GM12878 (cell line): ENCODE results near the gene MPV17. TPM values are rescaled to one million over a fixed set of nuclear protein-coding genes. Genes with fewer than 3 reads are reported as not detected.

Experiments used
- ATF7 ChIP-seq: fragments of 450-650 bp; IDR thresholded peaks from 2 replicates; pipeline ENCODE4 v1.6.1; 2016; ENCODE audit warnings: low read depth, mild to moderate bottlenecking
- BACH1 ChIP-seq: fragments of 450-650 bp; IDR thresholded peaks from 2 replicates; pipeline ENCODE4 v1.6.1; 2017; ENCODE audit warnings: mild to moderate bottlenecking, borderline replicate concordance
- BHLHE40 ChIP-seq, 2 experiments: fragments of 450-650 bp in 1 of 2; IDR thresholded peaks; 2 replicates each; pipeline ENCODE4 v1.6.1; 2011 to 2017; ENCODE audit warnings: low read depth in 2 of 2, borderline replicate concordance in 1 of 2, improper control_type of control experiment in 1 of 2, low read length in 1 of 2, mild to moderate bottlenecking in 1 of 2
- CBFB ChIP-seq: IDR thresholded peaks from 2 replicates; pipeline ENCODE4 v1.6.1; 2016; ENCODE audit warnings: antibody characterized with exemption, low read depth
- CEBPB ChIP-seq, 2 experiments: fragments of 150-350 bp in 1 of 2; IDR thresholded peaks; 2 replicates each; pipeline ENCODE4 v1.6.1; 2012 to 2014; ENCODE audit warnings: low read depth in 2 of 2, low read length in 2 of 2, borderline replicate concordance in 1 of 2, inconsistent platforms in 1 of 2
- ETV6 ChIP-seq, 2 experiments: fragments of 450-650 bp in 1 of 2; IDR thresholded peaks in 1 of 2; conservative IDR thresholded peaks in 1 of 2; 2 replicates each; pipeline ENCODE4 v1.6.1; 2014; ENCODE audit warnings: antibody characterized with exemption in 1 of 2, borderline replicate concordance in 1 of 2, low read depth in 1 of 2, mild to moderate bottlenecking in 1 of 2, moderate library complexity in 1 of 2
- GATAD2B ChIP-seq: fragments of 450-650 bp; conservative IDR thresholded peaks from 2 replicates; pipeline ENCODE4 v1.6.1; 2017; ENCODE audit warnings: low read depth, mild to moderate bottlenecking, moderate library complexity
- HCFC1 ChIP-seq: fragments of 150-350 bp; IDR thresholded peaks from 2 replicates; pipeline ENCODE4 v1.6.1; 2014; ENCODE audit warnings: low read length
- HDGF ChIP-seq: fragments of 450-650 bp; IDR thresholded peaks from 2 replicates; pipeline ENCODE4 v1.6.1; 2016; ENCODE audit warnings: antibody characterized with exemption
- IKZF2 ChIP-seq, 2 experiments: fragments of 450-650 bp; IDR thresholded peaks; 2 replicates each; pipeline ENCODE4 v1.6.1; 2017; ENCODE audit warnings: mild to moderate bottlenecking in 2 of 2, moderate library complexity in 2 of 2
- MYB ChIP-seq: fragments of 150-350 bp; IDR thresholded peaks from 2 replicates; pipeline ENCODE4 v1.6.1; 2014; ENCODE audit warnings: mild to moderate bottlenecking, low read depth, low read length, borderline replicate concordance
- NBN ChIP-seq: fragments of 450-650 bp; IDR thresholded peaks from 2 replicates; pipeline ENCODE4 v1.6.1; 2016
- NFIC ChIP-seq: IDR thresholded peaks from 2 replicates; pipeline ENCODE4 v1.6.1; 2012; ENCODE audit warnings: low read depth, mild to moderate bottlenecking, inconsistent platforms, low read length, moderate library complexity
- PML ChIP-seq: IDR thresholded peaks from 2 replicates; pipeline ENCODE4 v1.6.1; 2012; ENCODE audit warnings: low read length, inconsistent platforms
- POU2F2 ChIP-seq: IDR thresholded peaks from 3 replicates; pipeline ENCODE4 v1.6.1; 2011; ENCODE audit warnings: low read depth, mild to moderate bottlenecking, low read length, borderline replicate concordance
- SIN3A ChIP-seq: IDR thresholded peaks from 2 replicates; pipeline ENCODE4 v1.6.1; 2012; ENCODE audit warnings: low read depth, low read length, improper control_type of control experiment
- SMAD5 ChIP-seq: IDR thresholded peaks from 2 replicates; pipeline ENCODE4 v1.6.1; 2016; ENCODE audit warnings: antibody characterized with exemption, low read depth
- SMC3 ChIP-seq: IDR thresholded peaks from 2 replicates; pipeline ENCODE4 v1.6.1; 2011; ENCODE audit warnings: low read length, improper control_type of control experiment, borderline replicate concordance
- TCF7 ChIP-seq: IDR thresholded peaks from 2 replicates; pipeline ENCODE4 v1.6.1; 2014; ENCODE audit warnings: antibody characterized with exemption, borderline replicate concordance
- polyA plus RNA-seq, 11 experiments: library from polyadenylated mRNA; depleted of rRNA in 4 of 11; unstranded in 6 of 11; stranded (reverse) in 5 of 11; fragments of >200 nt; fragmentation: Nextera tagmentation in 4 of 11; fragmentation: Illumina TruSeq in 1 of 11; extraction: Ambion mirVana in 4 of 11; extraction: Trizol in 1 of 11; gene quantifications; 1 replicate in 1 of 11; 2 replicates in 10 of 11; pipeline versions ENCODE4 v1.2.1 to v1.2.3, GENCODE V29; 2011 to 2016; ENCODE audit warnings: inconsistent platforms in 2 of 11, missing spikeins in 2 of 11, low read depth in 1 of 11
- total RNA-seq, 4 experiments: library from RNA; depleted of rRNA in 3 of 4; stranded (reverse); fragments of >200 nt in 3 of 4; fragmentation: Illumina TruSeq in 1 of 4; extraction: Trizol in 1 of 4; gene quantifications; 2 replicates each; pipeline versions ENCODE4 v1.2.1 to v1.2.3, GENCODE V29; 2013 to 2021
- TF ChIP-seq, protein P1 (sequence below), 3 experiments: IDR thresholded peaks in 2 of 3; conservative IDR thresholded peaks in 1 of 3; 2 replicates each; pipeline ENCODE4 v1.5.1; 2011; ENCODE audit warnings: low read depth in 3 of 3, low read length in 3 of 3, mild to moderate bottlenecking in 3 of 3, control low read depth in 2 of 3, moderate library complexity in 2 of 3, inconsistent platforms in 1 of 3, mixed read lengths in 1 of 3; ENCODE audit not compliant: control insufficient read depth in 2 of 3, insufficient read depth in 1 of 3; ENCODE audit errors: extremely low read depth in 1 of 3
- TF ChIP-seq, protein P2 (sequence below): fragments of 450-650 bp; IDR thresholded peaks from 2 replicates; pipeline ENCODE4 v1.6.1; 2018; ENCODE audit warnings: mild to moderate bottlenecking, low read depth, moderate library complexity; ENCODE audit not compliant: partially characterized antibody
- TF ChIP-seq, protein P3 (sequence below): IDR thresholded peaks from 2 replicates; pipeline ENCODE4 v1.6.1; 2012; ENCODE audit warnings: low read depth, low read length, improper control_type of control experiment
- TF ChIP-seq, protein P4 (sequence below): IDR thresholded peaks from 2 replicates; pipeline ENCODE4 v1.6.1; 2012; ENCODE audit warnings: low read length, inconsistent platforms

MPV17 gene
- total and polyA plus RNA-seq, 10 of the 15 experiments (the other 5 are each of a cell fraction or from before 2014, with no cell fraction given), result 63.4 to 143 (median 89.0) TPM

DNA sequence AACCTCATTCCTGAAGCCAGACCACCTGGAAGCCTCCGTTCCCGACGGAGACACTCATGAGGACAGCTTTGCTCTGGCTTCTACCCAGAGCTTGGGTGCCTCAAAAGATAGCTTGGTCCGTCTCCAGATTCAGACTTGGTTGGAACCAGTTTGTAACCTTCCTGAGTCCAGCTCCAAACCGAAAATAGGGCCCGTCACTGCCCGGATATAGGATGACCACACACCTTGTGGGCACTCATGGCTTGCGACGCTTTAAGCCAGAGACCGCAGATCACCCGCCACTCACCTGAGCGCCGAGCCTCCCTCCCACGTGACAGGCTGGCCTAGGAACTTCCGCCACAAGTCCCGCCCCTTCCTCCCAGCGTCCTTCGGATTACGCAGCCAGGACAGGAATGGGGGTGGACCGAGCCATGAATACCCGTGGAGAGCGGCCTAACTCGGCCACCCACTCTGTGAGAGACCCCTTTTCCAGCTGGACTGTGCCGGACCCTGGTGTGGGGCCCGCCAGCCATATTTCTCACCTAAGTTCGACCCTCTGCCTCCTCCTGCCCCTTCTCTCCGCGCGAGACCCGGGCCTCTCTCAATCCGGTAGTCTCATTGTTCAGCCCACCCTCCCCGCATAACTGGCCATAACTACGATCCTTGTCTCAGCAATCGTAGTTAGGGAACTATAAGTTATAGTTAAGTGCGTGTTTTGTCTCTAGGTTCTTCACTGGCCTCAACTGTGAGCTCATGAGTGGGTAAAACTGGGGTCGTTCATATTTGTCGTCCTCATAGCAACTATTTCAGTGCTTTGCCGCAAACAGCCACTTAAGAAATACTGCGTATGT is at the start of gene MPV17 (continued):
- TF ChIP-seq, protein P1, sequence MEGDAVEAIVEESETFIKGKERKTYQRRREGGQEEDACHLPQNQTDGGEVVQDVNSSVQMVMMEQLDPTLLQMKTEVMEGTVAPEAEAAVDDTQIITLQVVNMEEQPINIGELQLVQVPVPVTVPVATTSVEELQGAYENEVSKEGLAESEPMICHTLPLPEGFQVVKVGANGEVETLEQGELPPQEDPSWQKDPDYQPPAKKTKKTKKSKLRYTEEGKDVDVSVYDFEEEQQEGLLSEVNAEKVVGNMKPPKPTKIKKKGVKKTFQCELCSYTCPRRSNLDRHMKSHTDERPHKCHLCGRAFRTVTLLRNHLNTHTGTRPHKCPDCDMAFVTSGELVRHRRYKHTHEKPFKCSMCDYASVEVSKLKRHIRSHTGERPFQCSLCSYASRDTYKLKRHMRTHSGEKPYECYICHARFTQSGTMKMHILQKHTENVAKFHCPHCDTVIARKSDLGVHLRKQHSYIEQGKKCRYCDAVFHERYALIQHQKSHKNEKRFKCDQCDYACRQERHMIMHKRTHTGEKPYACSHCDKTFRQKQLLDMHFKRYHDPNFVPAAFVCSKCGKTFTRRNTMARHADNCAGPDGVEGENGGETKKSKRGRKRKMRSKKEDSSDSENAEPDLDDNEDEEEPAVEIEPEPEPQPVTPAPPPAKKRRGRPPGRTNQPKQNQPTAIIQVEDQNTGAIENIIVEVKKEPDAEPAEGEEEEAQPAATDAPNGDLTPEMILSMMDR (IDR thresholded peaks at IDR 0.05 in 2 of 3, conservative IDR thresholded peaks at IDR 0.05 in 1 of 3; ENCODE audit: control insufficient read depth in 2 of 3, extremely low read depth in 1 of 3, insufficient read depth in 1 of 3, low read depth in 3 of 3, low read length in 3 of 3), result no peak
- peak; percentile 38; the same call in 1 of the 2 replicates for TF ChIP-seq NFIC
- no peak for TF ChIP-seq MYB
- TF ChIP-seq PML, result peak; percentile 97
- peak; percentile 68; the same call in 2 of the 3 replicates for TF ChIP-seq POU2F2
- TF ChIP-seq HDGF, result 0 out of 2 replicates have a peak, but pooled peaks have one; percentile 47
- TF ChIP-seq ETV6 (conservative IDR thresholded peaks at IDR 0.05 in 1 of 2, IDR thresholded peaks at IDR 0.05 in 1 of 2; ENCODE audit: borderline replicate concordance in 1 of 2, low read depth in 1 of 2), result no peak
- TF ChIP-seq SMC3, result 0 out of 2 replicates have a peak, but pooled peaks have one; percentile 4
- peak; percentile 33; the same call in 1 of the 2 replicates for TF ChIP-seq GATAD2B
- TF ChIP-seq CEBPB (IDR thresholded peaks at IDR 0.05; ENCODE audit: borderline replicate concordance in 1 of 2, low read depth in 2 of 2, low read length in 2 of 2), result no peak
- peak; percentile 59; the same call in 1 of the 2 replicates for TF ChIP-seq NBN
- TF ChIP-seq, protein P2, sequence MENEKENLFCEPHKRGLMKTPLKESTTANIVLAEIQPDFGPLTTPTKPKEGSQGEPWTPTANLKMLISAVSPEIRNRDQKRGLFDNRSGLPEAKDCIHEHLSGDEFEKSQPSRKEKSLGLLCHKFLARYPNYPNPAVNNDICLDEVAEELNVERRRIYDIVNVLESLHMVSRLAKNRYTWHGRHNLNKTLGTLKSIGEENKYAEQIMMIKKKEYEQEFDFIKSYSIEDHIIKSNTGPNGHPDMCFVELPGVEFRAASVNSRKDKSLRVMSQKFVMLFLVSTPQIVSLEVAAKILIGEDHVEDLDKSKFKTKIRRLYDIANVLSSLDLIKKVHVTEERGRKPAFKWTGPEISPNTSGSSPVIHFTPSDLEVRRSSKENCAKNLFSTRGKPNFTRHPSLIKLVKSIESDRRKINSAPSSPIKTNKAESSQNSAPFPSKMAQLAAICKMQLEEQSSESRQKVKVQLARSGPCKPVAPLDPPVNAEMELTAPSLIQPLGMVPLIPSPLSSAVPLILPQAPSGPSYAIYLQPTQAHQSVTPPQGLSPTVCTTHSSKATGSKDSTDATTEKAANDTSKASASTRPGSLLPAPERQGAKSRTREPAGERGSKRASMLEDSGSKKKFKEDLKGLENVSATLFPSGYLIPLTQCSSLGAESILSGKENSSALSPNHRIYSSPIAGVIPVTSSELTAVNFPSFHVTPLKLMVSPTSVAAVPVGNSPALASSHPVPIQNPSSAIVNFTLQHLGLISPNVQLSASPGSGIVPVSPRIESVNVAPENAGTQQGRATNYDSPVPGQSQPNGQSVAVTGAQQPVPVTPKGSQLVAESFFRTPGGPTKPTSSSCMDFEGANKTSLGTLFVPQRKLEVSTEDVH, result peak; percentile 71
- TF ChIP-seq HCFC1, result peak; percentile 67
- 0 out of 2 replicates have a peak, but pooled peaks have one; percentile 4 for TF ChIP-seq TCF7
- TF ChIP-seq, protein P3, sequence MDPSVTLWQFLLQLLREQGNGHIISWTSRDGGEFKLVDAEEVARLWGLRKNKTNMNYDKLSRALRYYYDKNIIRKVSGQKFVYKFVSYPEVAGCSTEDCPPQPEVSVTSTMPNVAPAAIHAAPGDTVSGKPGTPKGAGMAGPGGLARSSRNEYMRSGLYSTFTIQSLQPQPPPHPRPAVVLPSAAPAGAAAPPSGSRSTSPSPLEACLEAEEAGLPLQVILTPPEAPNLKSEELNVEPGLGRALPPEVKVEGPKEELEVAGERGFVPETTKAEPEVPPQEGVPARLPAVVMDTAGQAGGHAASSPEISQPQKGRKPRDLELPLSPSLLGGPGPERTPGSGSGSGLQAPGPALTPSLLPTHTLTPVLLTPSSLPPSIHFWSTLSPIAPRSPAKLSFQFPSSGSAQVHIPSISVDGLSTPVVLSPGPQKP, result no peak
- TF ChIP-seq ATF7, result peak; percentile 66; the same call in 1 of the 2 replicates
- TF ChIP-seq BHLHE40 (IDR thresholded peaks at IDR 0.05; ENCODE audit: borderline replicate concordance in 1 of 2, low read depth in 2 of 2, low read length in 1 of 2), result peak; percentile 98 to 99
- TF ChIP-seq SMAD5, result peak; percentile 95
- TF ChIP-seq IKZF2 (IDR thresholded peaks at IDR 0.05), result 0 out of 4 replicates have a peak, but pooled peaks of 1 of the 2 experiments have one; percentile 53
- TF ChIP-seq CBFB, result peak; percentile 88
- TF ChIP-seq, protein P4, sequence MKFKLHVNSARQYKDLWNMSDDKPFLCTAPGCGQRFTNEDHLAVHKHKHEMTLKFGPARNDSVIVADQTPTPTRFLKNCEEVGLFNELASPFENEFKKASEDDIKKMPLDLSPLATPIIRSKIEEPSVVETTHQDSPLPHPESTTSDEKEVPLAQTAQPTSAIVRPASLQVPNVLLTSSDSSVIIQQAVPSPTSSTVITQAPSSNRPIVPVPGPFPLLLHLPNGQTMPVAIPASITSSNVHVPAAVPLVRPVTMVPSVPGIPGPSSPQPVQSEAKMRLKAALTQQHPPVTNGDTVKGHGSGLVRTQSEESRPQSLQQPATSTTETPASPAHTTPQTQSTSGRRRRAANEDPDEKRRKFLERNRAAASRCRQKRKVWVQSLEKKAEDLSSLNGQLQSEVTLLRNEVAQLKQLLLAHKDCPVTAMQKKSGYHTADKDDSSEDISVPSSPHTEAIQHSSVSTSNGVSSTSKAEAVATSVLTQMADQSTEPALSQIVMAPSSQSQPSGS, result no peak
- peak; percentile 32; the same call in 1 of the 2 replicates for TF ChIP-seq BACH1
- TF ChIP-seq SIN3A, result peak; percentile 77; the same call in 1 of the 2 replicates
